ENCODE data around the gene SEMA5A. TPM values are rescaled to one million over a fixed set of nuclear protein-coding genes. Genes with fewer than 3 reads are reported as not detected.

SEMA5A gene
- total RNA-seq, 2 experiments from 2014 or later: not detected

DNA sequence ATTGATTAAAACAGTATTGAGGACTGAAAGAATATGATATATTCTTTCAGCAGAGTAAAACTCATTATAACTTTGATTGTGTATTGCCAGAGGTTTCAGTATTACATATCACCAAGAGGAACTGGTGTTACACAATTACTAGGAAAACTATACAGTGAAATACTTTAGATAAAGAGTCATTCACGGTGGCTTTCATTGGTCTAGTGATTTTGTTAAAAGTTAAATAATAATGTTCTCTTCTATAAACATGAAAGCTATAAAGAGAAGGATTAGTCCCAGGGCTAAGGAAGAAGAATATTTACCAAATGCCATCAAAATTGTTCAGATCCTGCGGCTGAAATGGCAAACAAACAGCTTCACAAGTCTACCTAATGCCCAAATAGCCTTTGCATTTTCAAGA lies 306.2 kb downstream of the SEMA5A start:
- Mint-ChIP-seq H3K36me3 (ENCODE audit: low read depth) (no peaks in the 10 kb centered on the region), H3K27ac (no peak overlapping the region), H3K4me3 (no peak overlapping the region), H3K9me3 (no peaks in the 10 kb centered on the region), H3K4me1 (ENCODE audit: low read depth) (no peaks in the 10 kb centered on the region), H3K27me3 (no peaks in the 10 kb centered on the region)
- DNase-seq (no peak), ATAC-seq (no peak)
- POLR2A ChIA-PET: no interaction called here
- CTCF ChIA-PET: no interaction called here
- intact Hi-C loops (cut with micrococcal nuclease): no loop called here
- TF ChIP-seq, protein P1, sequence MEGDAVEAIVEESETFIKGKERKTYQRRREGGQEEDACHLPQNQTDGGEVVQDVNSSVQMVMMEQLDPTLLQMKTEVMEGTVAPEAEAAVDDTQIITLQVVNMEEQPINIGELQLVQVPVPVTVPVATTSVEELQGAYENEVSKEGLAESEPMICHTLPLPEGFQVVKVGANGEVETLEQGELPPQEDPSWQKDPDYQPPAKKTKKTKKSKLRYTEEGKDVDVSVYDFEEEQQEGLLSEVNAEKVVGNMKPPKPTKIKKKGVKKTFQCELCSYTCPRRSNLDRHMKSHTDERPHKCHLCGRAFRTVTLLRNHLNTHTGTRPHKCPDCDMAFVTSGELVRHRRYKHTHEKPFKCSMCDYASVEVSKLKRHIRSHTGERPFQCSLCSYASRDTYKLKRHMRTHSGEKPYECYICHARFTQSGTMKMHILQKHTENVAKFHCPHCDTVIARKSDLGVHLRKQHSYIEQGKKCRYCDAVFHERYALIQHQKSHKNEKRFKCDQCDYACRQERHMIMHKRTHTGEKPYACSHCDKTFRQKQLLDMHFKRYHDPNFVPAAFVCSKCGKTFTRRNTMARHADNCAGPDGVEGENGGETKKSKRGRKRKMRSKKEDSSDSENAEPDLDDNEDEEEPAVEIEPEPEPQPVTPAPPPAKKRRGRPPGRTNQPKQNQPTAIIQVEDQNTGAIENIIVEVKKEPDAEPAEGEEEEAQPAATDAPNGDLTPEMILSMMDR (IDR thresholded peaks at IDR 0.05): no peak

DNA sequence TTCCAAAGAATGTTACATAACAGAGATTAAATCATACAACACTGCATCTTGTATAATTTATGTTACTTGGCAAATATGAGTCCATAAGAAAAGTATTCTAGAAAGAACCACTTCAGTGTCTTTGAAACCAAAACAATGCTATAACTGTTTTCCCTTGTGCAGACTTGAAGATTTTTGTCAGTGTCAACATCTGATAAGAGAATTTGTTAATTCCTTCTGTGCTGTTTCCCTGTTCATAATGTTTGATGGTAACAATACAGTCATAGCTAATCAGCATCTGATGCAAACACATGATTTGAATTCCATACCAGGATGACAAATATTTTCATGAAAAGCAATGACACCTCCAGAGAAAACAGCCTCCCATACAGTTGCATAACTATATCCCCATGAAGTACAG lies 306.8 kb downstream of the SEMA5A start:
- TF ChIP-seq, protein P1 (IDR thresholded peaks at IDR 0.05): no peak
- Mint-ChIP-seq H3K27ac (no peak overlapping the region), H3K36me3 (ENCODE audit: low read depth) (no peaks in the 10 kb centered on the region), H3K4me1 (ENCODE audit: low read depth) (no peaks in the 10 kb centered on the region), H3K27me3 (no peaks in the 10 kb centered on the region), H3K4me3 (no peak overlapping the region), H3K9me3 (no peaks in the 10 kb centered on the region)
- ChIA-PET CTCF (no interaction called here), POLR2A (no interaction called here)
- DNase-seq (no peak), ATAC-seq (no peak)
- intact Hi-C loops (cut with micrococcal nuclease): no loop called here

DNA sequence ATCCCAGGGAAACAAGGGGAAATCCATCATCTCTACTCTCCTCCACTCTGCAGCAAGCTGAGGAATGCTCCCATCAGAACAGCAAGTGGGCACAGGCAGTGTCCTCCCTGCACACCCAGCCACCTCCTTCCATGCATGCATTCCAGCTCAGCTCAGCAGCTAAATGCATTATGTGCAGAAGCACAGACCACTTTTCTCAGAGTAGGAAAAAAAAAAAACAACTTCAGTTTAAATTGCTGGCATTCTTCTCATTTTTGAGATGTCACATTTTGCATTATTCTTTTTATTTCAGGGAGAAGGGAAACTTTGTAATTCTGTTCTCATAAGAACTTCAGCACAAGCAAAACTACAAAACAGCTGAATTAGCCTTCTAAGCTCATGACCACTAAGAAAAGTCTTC lies 312.2 kb downstream of the SEMA5A start:
- Mint-ChIP-seq H3K9me3 (peaks cover 2% of the 10 kb centered on the region), H3K4me1 (ENCODE audit: low read depth) (no peaks in the 10 kb centered on the region), H3K4me3 (no peak overlapping the region), H3K27ac (no peak overlapping the region), H3K27me3 (no peaks in the 10 kb centered on the region), H3K36me3 (ENCODE audit: low read depth) (no peaks in the 10 kb centered on the region)
- ChIA-PET CTCF (no interaction called here), POLR2A (no interaction called here)
- intact Hi-C loops (cut with micrococcal nuclease): no loop called here
- no peak for ATAC-seq
- TF ChIP-seq, protein P1 (IDR thresholded peaks at IDR 0.05): no peak
- no peak for DNase-seq

DNA sequence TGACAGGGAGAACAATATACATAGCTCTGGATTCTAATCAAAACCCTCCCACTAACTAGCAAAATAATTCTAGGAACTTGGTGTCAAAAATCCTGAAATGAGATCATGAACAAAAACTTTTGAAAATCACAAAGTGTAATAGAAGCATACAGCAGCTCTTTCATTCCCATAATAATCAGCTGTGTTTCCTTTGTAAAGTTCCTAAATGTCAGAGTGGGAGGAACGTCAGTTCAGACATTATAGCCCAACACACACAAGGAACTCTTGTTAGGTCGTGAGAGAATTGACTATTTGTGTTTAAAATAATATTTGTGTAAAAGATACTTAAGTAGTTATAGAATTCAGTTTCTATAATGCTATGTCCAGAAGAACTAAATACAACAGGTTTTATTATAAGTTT lies 312.8 kb downstream of the SEMA5A start:
- Mint-ChIP-seq H3K9me3 (peaks cover 4% of the 10 kb centered on the region), H3K4me3 (no peak overlapping the region), H3K36me3 (ENCODE audit: low read depth) (no peaks in the 10 kb centered on the region), H3K4me1 (ENCODE audit: low read depth) (no peaks in the 10 kb centered on the region), H3K27me3 (no peaks in the 10 kb centered on the region), H3K27ac (no peak overlapping the region)
- DNase-seq (no peak), ATAC-seq (no peak)
- CTCF ChIA-PET: no interaction called here
- intact Hi-C loops (cut with micrococcal nuclease): no loop called here
- POLR2A ChIA-PET: no interaction called here
- TF ChIP-seq, protein P1 (IDR thresholded peaks at IDR 0.05): no peak

DNA sequence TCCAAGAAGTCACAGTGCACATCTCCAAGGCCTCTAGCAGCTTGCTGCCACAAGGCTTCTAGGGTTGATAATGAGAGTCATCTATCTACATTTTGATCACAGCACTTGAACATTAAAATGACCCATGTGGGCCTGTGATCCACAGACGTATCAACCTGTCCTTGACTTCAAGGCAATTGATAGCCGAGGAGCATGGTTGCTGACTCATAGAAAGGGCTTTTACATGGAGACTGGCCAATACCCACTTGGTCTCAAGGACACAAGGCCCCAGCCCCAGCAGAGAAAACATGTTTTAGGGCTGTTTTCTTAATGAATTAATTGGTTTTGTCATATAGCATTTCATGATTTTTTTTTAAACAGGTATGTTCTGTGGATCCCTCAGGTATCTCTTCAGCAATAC lies 314.0 kb downstream of the SEMA5A start:
- POLR2A ChIA-PET: no interaction called here
- TF ChIP-seq, protein P1 (IDR thresholded peaks at IDR 0.05): no peak
- intact Hi-C loops (cut with micrococcal nuclease): no loop called here
- H3K4me1 Mint-ChIP-seq (ENCODE audit: low read depth): no peaks in the 10 kb centered on the region
- no peak for DNase-seq
- no peaks in the 10 kb centered on the region for H3K36me3 Mint-ChIP-seq (ENCODE audit: low read depth)
- peaks cover 5% of the 10 kb centered on the region for H3K9me3 Mint-ChIP-seq
- no peaks in the 10 kb centered on the region for H3K27me3 Mint-ChIP-seq
- CTCF ChIA-PET: no interaction called here
- H3K27ac Mint-ChIP-seq: no peak overlapping the region
- ATAC-seq: no peak
- H3K4me3 Mint-ChIP-seq: no peak overlapping the region
